DMS 273 treated with DMSO at 0.1 percent for 48 hours (cell line): ENCODE measurements around the gene TAMALIN.

Source experiments
- DNase-seq: peaks from one replicate; lab custom pipeline; 2025; lab: John Stamatoyannopoulos, UW

Gene TAMALIN

GRCh38 chr12:52014567-52015530 is 8.1 kb downstream of the TAMALIN start:
- DNase-seq, result no peak

GRCh38 chr12:52015532-52016041 is 8.8 kb downstream of the TAMALIN start:
- no peak for DNase-seq

GRCh38 chr12:52018433-52019112 is 11.8 kb downstream of the TAMALIN start:
- DNase-seq, result no peak

GRCh38 chr12:52019113-52019770 is 12.5 kb downstream of the TAMALIN start:
- no peak for DNase-seq

DNA sequence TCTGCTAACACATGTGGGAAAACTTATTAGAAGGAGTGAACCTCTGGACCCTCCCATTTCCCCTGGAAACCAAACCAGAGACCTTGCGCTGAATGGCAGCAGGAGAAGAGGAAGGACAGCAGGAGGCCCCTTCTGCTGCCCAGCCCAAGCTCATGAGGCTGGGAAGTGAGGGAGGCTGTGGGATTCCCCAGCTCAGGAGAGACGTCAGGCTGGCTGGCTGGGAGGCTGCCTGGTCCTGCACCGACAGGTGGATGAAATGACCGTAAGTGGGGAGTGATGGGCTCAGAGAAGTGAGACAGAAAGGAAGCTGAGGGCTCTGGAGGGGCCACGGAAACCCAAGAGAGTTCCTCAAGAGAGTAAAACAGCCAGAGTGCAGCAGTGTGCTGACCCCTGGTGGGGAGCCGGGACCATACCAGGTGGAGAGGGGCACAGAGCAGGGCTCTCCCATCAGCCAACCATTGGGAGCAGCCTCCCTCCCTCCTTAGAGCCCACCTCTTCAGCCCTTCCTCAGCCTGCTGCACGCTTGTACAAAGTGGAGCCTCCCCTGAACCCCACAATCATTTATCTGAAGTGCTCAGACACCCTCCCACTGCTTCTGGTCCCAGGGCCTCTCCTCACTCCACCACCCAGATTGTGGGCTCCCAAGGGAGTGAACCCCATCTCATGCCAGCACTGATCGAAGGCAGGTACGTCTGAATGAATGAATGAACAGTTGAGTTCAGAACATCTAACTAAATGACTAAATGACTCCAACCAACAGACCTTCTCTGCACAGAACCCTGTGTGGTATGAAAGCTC is 14.0 kb downstream of the TAMALIN start:
- DNase-seq, result peak; percentile 33

DNA sequence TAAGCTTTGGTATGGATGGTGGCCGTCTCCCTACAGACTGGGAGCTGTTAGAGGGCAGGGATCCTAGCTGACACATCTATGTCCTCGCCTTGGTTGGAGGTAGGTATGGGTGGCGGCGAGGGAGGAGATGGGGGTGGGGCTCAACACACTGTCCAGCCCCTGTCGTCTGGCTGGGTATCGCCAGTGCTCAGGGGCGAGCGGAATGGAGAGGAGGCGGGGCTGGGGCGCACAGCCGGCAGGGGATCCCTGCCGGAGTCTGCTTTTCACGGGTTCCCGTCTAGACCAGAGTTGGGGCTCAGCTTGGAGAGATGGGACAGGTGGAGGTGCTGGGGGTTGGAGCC is 16.1 kb downstream of the TAMALIN start:
- DNase-seq, result no peak

- DNase-seq, result no peak
These were observed 16.6 kb downstream of the TAMALIN start for GRCh38 chr12:52023182-52023975.

GRCh38 chr12:52023976-52024688 is 17.4 kb downstream of the TAMALIN start:
- DNase-seq, result no peak

- DNase-seq, result no peak
These were observed 18.1 kb downstream of the TAMALIN start for GRCh38 chr12:52024845-52025230.

- no peak for DNase-seq
These were observed 19.5 kb downstream of the TAMALIN start for GRCh38 chr12:52026263-52026662.

GRCh38 chr12:52027085-52027843 is 20.5 kb downstream of the TAMALIN start:
- no peak for DNase-seq

- peak; percentile 36 for DNase-seq
These were observed 22.9 kb downstream of the TAMALIN start for GRCh38 chr12:52029685-52030084.

GRCh38 chr12:52032446-52032803 is 25.7 kb downstream of the TAMALIN start:
- DNase-seq, result peak; percentile 18

- DNase-seq, result peak; percentile 85
These were observed 26.2 kb downstream of the TAMALIN start for GRCh38 chr12:52032804-52033445.

DNA sequence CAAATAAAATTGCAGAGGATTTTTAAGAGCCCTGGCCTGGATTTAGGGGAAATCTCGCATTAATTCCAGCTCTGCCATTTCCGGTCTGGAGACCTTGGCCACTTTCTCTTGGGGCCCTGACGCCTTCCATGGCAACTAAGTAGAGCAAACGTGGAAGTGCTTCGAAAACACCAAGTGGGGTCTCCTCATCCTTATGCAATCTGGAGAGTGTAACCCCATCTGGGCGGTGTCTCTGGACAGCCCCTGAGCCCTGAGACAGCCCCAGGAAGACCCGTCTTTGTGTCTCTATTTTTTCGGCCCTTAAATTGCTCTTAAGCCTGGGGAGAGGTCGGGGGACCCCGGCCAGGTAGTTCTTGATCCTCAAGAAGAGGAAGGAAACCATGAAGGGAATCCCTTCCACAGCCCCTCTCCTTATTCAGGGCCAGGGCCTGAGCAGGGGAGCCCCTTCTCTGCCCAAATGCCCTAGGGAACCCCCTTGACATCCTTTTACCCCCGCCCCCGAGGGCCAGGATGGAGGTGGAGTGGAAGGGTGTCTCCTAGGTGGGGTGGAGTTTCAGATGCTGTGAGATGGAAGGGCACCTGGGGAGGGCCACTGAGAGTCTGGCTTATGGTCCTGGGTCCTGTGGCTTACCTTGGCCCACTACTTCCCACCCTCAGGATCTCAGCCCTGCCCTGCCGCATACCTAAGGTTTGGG is 26.8 kb downstream of the TAMALIN start:
- no peak for DNase-seq

- DNase-seq, result no peak
These were observed 28.4 kb downstream of the TAMALIN start for GRCh38 chr12:52035190-52035589.

DNA sequence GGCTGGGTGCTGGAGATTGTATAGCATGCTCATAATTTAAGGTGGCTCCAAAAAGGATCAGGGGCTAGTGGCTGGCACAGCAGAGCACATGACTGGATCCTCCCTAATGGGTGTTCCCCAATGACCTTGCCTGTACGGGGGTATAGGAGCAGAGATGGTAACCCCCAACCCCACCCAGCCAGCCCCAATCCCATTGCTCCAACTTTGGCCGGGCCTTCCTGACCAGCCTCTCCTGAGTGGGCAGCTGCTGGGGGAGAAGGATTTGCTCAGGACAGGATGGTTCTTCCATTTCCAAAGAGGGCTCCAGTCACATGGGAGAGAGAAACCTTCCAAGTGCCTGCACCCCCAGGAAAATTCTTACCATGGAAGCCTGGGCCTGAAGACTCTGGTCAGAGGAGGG is 29.2 kb downstream of the TAMALIN start:
- DNase-seq, result no peak

DNA sequence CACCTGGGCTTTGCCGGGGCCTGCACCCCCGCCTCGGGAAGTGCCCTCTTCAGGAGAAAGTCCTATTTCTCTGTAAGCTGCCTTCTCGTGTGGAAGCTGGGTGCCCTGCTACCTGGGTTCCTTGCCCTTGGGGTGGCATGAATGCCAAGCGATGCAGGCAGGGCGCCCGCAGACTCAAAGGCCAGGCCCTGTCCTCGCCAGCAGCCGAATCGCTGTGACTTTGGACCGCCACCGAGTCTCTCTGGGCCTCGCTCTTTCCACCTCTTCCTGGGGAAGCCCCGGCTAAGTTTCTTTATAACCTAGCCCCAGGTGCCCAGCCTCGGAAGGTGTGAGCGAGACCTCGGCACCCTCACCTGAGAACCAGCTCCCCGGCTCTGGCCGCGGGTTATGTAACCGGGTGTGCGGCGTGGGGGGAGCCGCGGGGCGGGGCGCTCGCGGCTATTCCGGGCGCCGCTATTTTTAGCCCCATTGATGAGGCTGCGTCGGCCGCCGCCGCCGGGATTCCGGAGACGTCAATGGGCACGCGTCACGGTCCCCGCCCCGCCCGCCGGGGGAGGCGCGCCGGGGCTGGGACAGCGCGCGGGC is 29.9 kb downstream of the TAMALIN start:
- DNase-seq, result no peak
